Right lobe of liver (tissue), 4 donors: Measurements from ENCODE around the gene CYP8B1.

Experiments
- POLR2A ChIP-seq: fragments of 450-650 bp; IDR thresholded peaks from one replicate; pipeline ENCODE4 v1.6.1; 2017; ENCODE audit warnings: antibody characterized with exemption, mild to moderate bottlenecking
- TF ChIP-seq, protein P1 (sequence below), 4 donors: fragments of 200-600 bp in 3 of 4; fragments of 450-650 bp in 1 of 4; IDR thresholded peaks; one replicate each; pipeline versions ENCODE4 v1.5.1 to v1.8.0; 2016 to 2022; ENCODE audit warnings: antibody characterized with exemption in 4 of 4, mild to moderate bottlenecking in 2 of 4
- donor health status: DM: no; HTN: no; CAD: no.
- donor health status: DM: no; HTN: no; CAD: no.
- donor health status: DM: no; HTN: yes; CAD: no.

- TF ChIP-seq, protein P1, sequence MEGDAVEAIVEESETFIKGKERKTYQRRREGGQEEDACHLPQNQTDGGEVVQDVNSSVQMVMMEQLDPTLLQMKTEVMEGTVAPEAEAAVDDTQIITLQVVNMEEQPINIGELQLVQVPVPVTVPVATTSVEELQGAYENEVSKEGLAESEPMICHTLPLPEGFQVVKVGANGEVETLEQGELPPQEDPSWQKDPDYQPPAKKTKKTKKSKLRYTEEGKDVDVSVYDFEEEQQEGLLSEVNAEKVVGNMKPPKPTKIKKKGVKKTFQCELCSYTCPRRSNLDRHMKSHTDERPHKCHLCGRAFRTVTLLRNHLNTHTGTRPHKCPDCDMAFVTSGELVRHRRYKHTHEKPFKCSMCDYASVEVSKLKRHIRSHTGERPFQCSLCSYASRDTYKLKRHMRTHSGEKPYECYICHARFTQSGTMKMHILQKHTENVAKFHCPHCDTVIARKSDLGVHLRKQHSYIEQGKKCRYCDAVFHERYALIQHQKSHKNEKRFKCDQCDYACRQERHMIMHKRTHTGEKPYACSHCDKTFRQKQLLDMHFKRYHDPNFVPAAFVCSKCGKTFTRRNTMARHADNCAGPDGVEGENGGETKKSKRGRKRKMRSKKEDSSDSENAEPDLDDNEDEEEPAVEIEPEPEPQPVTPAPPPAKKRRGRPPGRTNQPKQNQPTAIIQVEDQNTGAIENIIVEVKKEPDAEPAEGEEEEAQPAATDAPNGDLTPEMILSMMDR (IDR thresholded peaks at IDR 0.05) = no peak
- TF ChIP-seq POLR2A = no peak
These were observed 19.8 kb upstream of the CYP8B1 start for GRCh38 chr3:42895580-42895868.
